CD4-positive, alpha-beta T cell (primary cell): ENCODE results near the gene MARVELD2. TPM values are rescaled to one million over a fixed set of nuclear protein-coding genes. Genes with fewer than 3 reads are reported as not detected.
"Not testable (repeated sequence)": the region's sequence is repeated elsewhere in the genome, so short reads cannot be mapped to it uniquely, and the experiment has no call there.

ENCODE experiments used
- ATAC-seq: fragments of 200-7000 bp; cut with Tn5 transposase; one replicate; pipeline ENCODE4 v1.10.0; 2022; ENCODE audit warnings: mild to moderate bottlenecking; ENCODE audit not compliant: poor library complexity
- CTCF ChIA-PET: fragments of 350-600 bp; sonication (Branson Sonifier 250); formaldehyde crosslinking; loops from one replicate; lab custom pipeline; 2021; ENCODE audit warnings: antibody characterized with exemption, inconsistent platforms; lab: Charles Lee
- POLR2A ChIA-PET: fragments of 350-600 bp; sonication (Branson Sonifier 250); formaldehyde crosslinking; loops from one replicate; lab custom pipeline; 2021; ENCODE audit warnings: antibody characterized with exemption, inconsistent platforms; lab: Charles Lee
- DNase-seq, 14 experiments: peaks; one replicate each; pipeline ENCODE4 v3.0.0-alpha.2; 2013 to 2020; ENCODE audit warnings: mixed read lengths in 2 of 14
- H3K27ac ChIP-seq, 2 donors: one replicate each; pipeline versions ENCODE4 v1.5.1 to v1.7.0; 2013; ENCODE audit warnings: low read length in 2 of 2, low read depth in 1 of 2, mild to moderate bottlenecking in 1 of 2
- H3K27me3 ChIP-seq, 2 experiments: 1 replicate in 1 of 2; 2 replicates in 1 of 2; pipeline versions ENCODE4 v1.6.1 to v1.7.0; 2013; ENCODE audit warnings: low read length in 2 of 2, control low read depth in 1 of 2, mild to moderate bottlenecking in 1 of 2, moderate library complexity in 1 of 2; ENCODE audit not compliant: insufficient read depth in 2 of 2, control insufficient read depth in 1 of 2
- H3K36me3 ChIP-seq: one replicate; pipeline ENCODE4 v1.6.1; 2013; ENCODE audit warnings: low read length, control low read depth; ENCODE audit not compliant: insufficient read depth
- H3K4me1 ChIP-seq: one replicate; pipeline ENCODE4 v1.6.1; 2013; ENCODE audit warnings: low read length, control low read depth; ENCODE audit not compliant: insufficient read depth
- H3K4me3 ChIP-seq: one replicate; pipeline ENCODE4 v1.5.1; 2013; ENCODE audit warnings: mild to moderate bottlenecking, low read length, moderate library complexity
- H3K9me3 ChIP-seq, 2 experiments: 1 replicate in 1 of 2; 2 replicates in 1 of 2; pipeline versions ENCODE4 v1.6.1 to v1.7.0; 2013; ENCODE audit warnings: low read length in 2 of 2, mild to moderate bottlenecking in 2 of 2, control low read depth in 1 of 2, moderate library complexity in 1 of 2; ENCODE audit not compliant: control insufficient read depth in 1 of 2, insufficient read depth in 1 of 2
- H3K27ac Mint-ChIP-seq: one replicate; pipeline ENCODE4 v1.8.0; 2020; ENCODE audit warnings: mixed read lengths
- H3K27me3 Mint-ChIP-seq: one replicate; pipeline ENCODE4 v1.8.0; 2021; ENCODE audit warnings: mixed read lengths
- H3K36me3 Mint-ChIP-seq: one replicate; pipeline ENCODE4 v1.8.0; 2021; ENCODE audit warnings: low read depth, mixed read lengths
- H3K4me1 Mint-ChIP-seq: one replicate; pipeline ENCODE4 v1.8.0; 2021; ENCODE audit warnings: low read depth, mixed read lengths
- H3K4me3 Mint-ChIP-seq: one replicate; pipeline ENCODE4 v1.8.0; 2020; ENCODE audit warnings: mild to moderate bottlenecking, mixed read lengths
- H3K9me3 Mint-ChIP-seq: one replicate; pipeline ENCODE4 v1.8.0; 2020; ENCODE audit warnings: mixed read lengths
- intact Hi-C, 2 experiments: fragments of 100-400 bp; cut with DNase I in 1 of 2; cut with micrococcal nuclease in 1 of 2; formaldehyde crosslinking; loops; one replicate each; pipeline versions ENCODE4 v1.15.1 to v1.9.0; 2023 to 2025; cut with DNase I, micrococcal nuclease
- total RNA-seq, 174 experiments: library from RNA in 2 of 174; stranded (reverse) in 2 of 174; gene quantifications; one replicate each; pipeline ENCODE4 v1.2.3 and lab custom pipeline; 2021 to 2026
- TF ChIP-seq, protein P1 (sequence below): fragments of 200-600 bp; IDR thresholded peaks from one replicate; pipeline ENCODE4 v1.8.0; 2022; ENCODE audit warnings: antibody characterized with exemption, mild to moderate bottlenecking

MARVELD2 gene
- total RNA-seq, 2 experiments from 2014 or later, result 0.14 to 0.19 TPM

GRCh38 chr5:69418554-69418953 is 3.6 kb downstream of the MARVELD2 start:
- ChIA-PET POLR2A (no interaction called here), CTCF (no interaction called here)
- Histone ChIP-seq H3K27me3 (no peaks in the 10 kb centered on the region), H3K4me3 (no peak overlapping the region), H3K4me1 (peaks cover 5% of the 10 kb centered on the region), H3K9me3 (no peaks in the 10 kb centered on the region), H3K27ac (no peak overlapping the region), H3K36me3 (no peaks in the 10 kb centered on the region)
- peaks cover 12% of the 10 kb centered on the region for H3K36me3 Mint-ChIP-seq
- peaks cover 16% of the 10 kb centered on the region for H3K4me1 Mint-ChIP-seq
- no peaks in the 10 kb centered on the region for H3K27me3 Mint-ChIP-seq
- H3K27ac Mint-ChIP-seq, result no peak overlapping the region
- no peak overlapping the region for H3K4me3 Mint-ChIP-seq
- TF ChIP-seq, protein P1, sequence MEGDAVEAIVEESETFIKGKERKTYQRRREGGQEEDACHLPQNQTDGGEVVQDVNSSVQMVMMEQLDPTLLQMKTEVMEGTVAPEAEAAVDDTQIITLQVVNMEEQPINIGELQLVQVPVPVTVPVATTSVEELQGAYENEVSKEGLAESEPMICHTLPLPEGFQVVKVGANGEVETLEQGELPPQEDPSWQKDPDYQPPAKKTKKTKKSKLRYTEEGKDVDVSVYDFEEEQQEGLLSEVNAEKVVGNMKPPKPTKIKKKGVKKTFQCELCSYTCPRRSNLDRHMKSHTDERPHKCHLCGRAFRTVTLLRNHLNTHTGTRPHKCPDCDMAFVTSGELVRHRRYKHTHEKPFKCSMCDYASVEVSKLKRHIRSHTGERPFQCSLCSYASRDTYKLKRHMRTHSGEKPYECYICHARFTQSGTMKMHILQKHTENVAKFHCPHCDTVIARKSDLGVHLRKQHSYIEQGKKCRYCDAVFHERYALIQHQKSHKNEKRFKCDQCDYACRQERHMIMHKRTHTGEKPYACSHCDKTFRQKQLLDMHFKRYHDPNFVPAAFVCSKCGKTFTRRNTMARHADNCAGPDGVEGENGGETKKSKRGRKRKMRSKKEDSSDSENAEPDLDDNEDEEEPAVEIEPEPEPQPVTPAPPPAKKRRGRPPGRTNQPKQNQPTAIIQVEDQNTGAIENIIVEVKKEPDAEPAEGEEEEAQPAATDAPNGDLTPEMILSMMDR, result no peak
- intact Hi-C loops, result no loop called here
- no peak for DNase-seq
- ATAC-seq, result no peak
- peaks cover 3% of the 10 kb centered on the region for H3K9me3 Mint-ChIP-seq

DNA sequence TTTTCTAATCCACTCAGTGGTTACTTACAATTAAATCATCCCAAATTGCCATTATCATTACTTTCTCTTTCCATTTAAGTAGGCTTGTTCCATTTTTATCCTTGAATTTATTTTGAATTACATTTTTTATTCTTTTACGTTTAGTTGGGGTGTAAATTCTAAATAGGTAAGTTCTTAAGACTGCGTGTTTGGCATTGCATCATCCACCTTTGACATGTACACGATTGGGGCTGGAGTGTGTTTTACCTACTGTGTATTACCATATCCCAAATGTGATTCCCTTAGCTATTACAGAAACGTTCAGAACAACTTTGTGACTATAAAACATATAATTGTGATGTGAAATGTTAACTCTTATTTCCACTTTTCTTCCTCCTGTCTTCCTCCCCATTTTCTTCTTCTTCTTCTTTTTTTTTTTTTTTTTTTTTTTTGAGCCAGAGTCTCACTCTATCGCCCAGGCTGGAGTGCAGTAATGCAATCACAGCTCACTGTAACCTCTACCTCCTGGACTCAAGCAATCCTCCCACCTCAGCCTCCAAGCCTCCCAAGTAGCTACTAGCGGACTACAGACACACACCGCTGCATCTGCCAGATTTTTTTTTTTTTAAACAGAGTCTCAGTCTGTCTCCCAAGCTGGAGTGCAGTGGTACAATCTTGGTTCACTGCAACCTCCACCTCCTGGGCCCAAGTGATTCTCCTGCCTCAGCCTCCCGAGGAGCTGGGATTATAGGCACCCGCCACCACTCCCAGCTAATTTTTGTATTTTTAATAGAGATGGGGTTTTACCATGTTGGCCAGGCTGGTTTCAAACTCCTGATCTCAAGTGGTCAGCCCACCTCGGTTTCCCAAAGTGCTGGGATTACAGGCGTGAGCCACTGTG is 16.7 kb downstream of the MARVELD2 start:
- Histone ChIP-seq H3K27ac (no peak overlapping the region), H3K36me3 (no peaks in the 10 kb centered on the region), H3K27me3 (no peaks in the 10 kb centered on the region), H3K4me3 (no peak overlapping the region), H3K4me1 (no peaks in the 10 kb centered on the region), H3K9me3 (no peaks in the 10 kb centered on the region)
- Mint-ChIP-seq H3K36me3 (no peaks in the 10 kb centered on the region), H3K27ac (no peak overlapping the region), H3K4me1 (no peaks in the 10 kb centered on the region), H3K9me3 (no peaks in the 10 kb centered on the region), H3K4me3 (no peak overlapping the region), H3K27me3 (no peaks in the 10 kb centered on the region)
- no peak for ATAC-seq
- ChIA-PET CTCF (no interaction called here), POLR2A (interaction anchor here (0.6 kb wide), 1 partner anchor 134 kb away, joined by 3 read pairs; no protein-coding TSS in a partner anchor)
- intact Hi-C loops, result no loop called here
- TF ChIP-seq, protein P1, result no peak
- no peak for DNase-seq

GRCh38 chr5:69432412-69433206 is 17.7 kb downstream of the MARVELD2 start:
- ChIA-PET POLR2A (interaction anchor here (0.6 kb wide), 1 partner anchor 135 kb away, joined by 3 read pairs; no protein-coding TSS in a partner anchor), CTCF (no interaction called here)
- H3K4me1 ChIP-seq, result no peaks in the 10 kb centered on the region
- intact Hi-C loops, result no loop called here
- no peaks in the 10 kb centered on the region for H3K9me3 Mint-ChIP-seq
- H3K4me3 Mint-ChIP-seq, result no peak overlapping the region
- no peak overlapping the region for H3K4me3 ChIP-seq
- no peaks in the 10 kb centered on the region for H3K9me3 ChIP-seq
- H3K27me3 Mint-ChIP-seq, result no peaks in the 10 kb centered on the region
- no peaks in the 10 kb centered on the region for H3K27me3 ChIP-seq
- H3K36me3 Mint-ChIP-seq, result no peaks in the 10 kb centered on the region
- no peaks in the 10 kb centered on the region for H3K4me1 Mint-ChIP-seq
- no peaks in the 10 kb centered on the region for H3K36me3 ChIP-seq
- H3K27ac ChIP-seq, result no peak overlapping the region
- no peak for DNase-seq
- TF ChIP-seq, protein P1, result no peak
- ATAC-seq, result no peak
- no peak overlapping the region for H3K27ac Mint-ChIP-seq

DNA sequence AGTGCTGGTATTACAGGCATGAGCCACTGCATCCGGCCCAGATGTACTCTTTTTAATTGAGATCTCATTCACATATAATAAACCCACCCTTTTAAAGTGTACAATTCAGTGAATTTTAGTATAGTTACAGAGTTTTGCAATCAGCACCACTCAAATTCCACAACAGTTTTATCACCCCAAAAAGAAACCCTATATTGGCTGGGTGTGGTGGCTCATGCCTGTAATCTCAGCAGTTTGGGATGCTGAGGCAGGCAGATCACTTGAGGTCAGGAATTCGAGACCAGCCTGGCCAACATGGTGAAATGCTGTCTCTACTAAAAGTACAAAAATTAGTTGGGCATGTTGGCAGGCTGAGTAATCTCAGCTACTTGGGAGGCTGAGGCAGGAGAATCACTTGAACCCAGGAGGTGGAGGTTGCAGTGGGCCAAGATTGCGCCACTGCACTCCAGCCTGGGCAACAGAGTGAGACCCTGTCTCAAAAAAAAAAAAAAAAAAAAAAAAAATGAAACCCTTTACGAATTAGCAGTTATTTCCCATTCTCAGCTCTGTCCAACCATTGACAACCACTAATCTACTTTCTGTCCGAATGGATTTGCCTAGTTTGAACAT is 20.5 kb downstream of the MARVELD2 start:
- H3K36me3 Mint-ChIP-seq, H3K4me1 Mint-ChIP-seq, H3K9me3 Mint-ChIP-seq, H3K4me3 ChIP-seq, H3K27me3 Mint-ChIP-seq, POLR2A ChIA-PET, CTCF ChIA-PET, intact Hi-C loops, H3K9me3 ChIP-seq, H3K4me3 Mint-ChIP-seq, H3K27ac Mint-ChIP-seq, H3K4me1 ChIP-seq, H3K27me3 ChIP-seq, H3K36me3 ChIP-seq, ATAC-seq, DNase-seq, H3K27ac ChIP-seq: not testable (repeated sequence)
